ENCODE measurements around the gene B3GNT9.

DNA sequence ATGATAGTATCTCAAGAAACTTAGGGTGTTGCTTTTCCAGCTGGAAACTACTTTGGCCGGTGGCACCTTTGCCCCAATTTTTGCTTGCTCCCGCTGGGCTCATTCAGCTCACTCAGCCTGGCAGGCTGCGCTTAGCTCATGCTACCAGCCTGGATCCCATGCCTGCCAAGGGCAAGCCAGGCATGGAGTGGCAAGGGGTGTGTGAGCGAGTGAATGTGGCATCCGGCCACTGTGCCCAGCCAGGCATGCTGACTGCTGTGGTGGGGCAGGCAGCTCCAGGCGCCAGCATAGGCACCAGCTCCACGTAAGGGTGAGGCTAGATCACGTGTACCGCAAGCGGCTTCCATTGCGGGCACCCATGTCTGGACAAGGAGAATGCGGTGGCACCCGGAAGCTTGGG lies 9.4 kb downstream of the B3GNT9 start:
- no peak for TF ChIP-seq POLR2A (IDR thresholded peaks at IDR 0.05)
- TF ChIP-seq, protein P1, sequence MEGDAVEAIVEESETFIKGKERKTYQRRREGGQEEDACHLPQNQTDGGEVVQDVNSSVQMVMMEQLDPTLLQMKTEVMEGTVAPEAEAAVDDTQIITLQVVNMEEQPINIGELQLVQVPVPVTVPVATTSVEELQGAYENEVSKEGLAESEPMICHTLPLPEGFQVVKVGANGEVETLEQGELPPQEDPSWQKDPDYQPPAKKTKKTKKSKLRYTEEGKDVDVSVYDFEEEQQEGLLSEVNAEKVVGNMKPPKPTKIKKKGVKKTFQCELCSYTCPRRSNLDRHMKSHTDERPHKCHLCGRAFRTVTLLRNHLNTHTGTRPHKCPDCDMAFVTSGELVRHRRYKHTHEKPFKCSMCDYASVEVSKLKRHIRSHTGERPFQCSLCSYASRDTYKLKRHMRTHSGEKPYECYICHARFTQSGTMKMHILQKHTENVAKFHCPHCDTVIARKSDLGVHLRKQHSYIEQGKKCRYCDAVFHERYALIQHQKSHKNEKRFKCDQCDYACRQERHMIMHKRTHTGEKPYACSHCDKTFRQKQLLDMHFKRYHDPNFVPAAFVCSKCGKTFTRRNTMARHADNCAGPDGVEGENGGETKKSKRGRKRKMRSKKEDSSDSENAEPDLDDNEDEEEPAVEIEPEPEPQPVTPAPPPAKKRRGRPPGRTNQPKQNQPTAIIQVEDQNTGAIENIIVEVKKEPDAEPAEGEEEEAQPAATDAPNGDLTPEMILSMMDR (IDR thresholded peaks at IDR 0.05), result no peak
